ENCODE measurements around the gene TBC1D22A. TPM values are rescaled to one million over a fixed set of nuclear protein-coding genes. Genes with fewer than 3 reads are reported as not detected.

TBC1D22A gene
- total and polyA plus RNA-seq, 2 experiments from 2014 or later = 16.6 to 18.5 TPM

DNA sequence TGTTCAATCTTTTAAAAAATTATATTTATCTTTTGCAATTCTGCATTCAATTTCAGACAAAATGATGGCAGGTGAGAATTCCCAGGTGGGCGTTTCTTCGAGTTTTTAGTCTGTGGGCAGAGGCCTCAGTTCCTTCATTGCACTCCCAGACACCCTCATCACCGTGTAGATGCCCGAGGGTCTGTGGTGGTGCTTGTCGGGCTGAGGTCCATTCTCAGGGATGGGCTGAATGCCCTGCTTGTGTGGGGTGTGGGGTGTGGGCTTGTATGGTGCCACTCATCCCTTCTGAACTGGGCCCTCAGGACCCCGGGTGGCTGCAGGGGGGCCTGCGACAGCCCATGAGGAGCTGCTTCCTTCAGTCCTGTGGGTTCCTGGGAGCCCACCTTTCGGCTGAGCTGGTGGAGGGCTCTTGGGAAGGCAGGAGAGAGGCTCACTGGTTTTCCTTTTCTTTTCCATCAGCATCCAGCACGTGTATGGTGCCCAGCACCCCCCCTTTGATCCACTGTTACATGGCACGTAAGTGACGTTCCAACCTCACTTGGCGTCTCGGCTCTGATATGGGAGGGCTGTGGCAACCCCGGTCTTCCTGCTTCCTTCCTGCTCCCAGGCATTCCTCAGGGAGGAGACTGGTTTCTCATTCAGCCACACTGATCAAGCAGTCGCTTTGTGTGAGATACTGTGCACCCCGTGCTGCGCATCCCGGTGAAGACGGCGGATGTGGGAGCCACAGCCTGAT, 29.8 kb downstream of the TBC1D22A start:
- Histone ChIP-seq H3K36me3 (no peaks in the 10 kb centered on the region), H3K27ac (no peak overlapping the region), H3K9me3 (ENCODE audit: low read depth) (no peaks in the 10 kb centered on the region), H3K27me3 (no peaks in the 10 kb centered on the region), H3K4me1 (ENCODE audit: low read depth) (peaks cover 12% of the 10 kb centered on the region), H3K4me3 (no peak overlapping the region)
- TF ChIP-seq CTCF (IDR thresholded peaks at IDR 0.05; ENCODE audit: low read depth, low read length) = no peak
- DNase-seq (ENCODE audit: low read depth in 1 of 2, low spot score in 1 of 2) = no peak

DNA sequence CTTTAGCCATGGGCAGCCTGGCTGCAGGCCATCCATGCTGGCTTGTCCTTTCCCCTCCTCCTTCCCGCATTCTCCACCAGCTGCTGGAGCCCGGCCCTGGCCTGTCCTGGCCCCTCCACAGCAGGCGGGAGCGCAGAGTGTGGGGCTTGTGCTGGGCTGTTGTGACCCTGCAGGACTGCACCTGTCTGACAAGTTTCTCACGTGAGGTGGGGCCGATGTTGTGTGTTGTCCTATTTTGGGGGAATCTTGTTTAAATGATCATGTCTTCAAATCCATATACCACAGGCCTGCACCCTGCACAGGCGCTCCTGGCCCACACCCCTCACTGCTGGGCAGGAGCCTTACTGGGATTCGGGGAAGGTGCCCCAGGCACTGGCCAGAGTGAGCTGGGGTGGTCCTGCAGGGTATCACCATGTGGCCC, 30.4 kb downstream of the TBC1D22A start:
- no peak for TF ChIP-seq CTCF (IDR thresholded peaks at IDR 0.05; ENCODE audit: low read depth, low read length)
- DNase-seq (ENCODE audit: low read depth in 1 of 2, low spot score in 1 of 2) = no peak

GRCh38 chr22:46793497-46793896, 31.0 kb downstream of the TBC1D22A start:
- Histone ChIP-seq H3K4me3 (no peak overlapping the region), H3K4me1 (ENCODE audit: low read depth) (peaks cover 8% of the 10 kb centered on the region), H3K36me3 (no peaks in the 10 kb centered on the region), H3K27ac (no peak overlapping the region), H3K9me3 (ENCODE audit: low read depth) (no peaks in the 10 kb centered on the region), H3K27me3 (no peaks in the 10 kb centered on the region)
- TF ChIP-seq CTCF (IDR thresholded peaks at IDR 0.05; ENCODE audit: low read depth, low read length) = no peak
- DNase-seq (ENCODE audit: low read depth in 1 of 2, low spot score in 1 of 2) = no peak

More for the DNA sequence above, 30.4 kb downstream of the TBC1D22A start:
- H3K9me3 ChIP-seq (ENCODE audit: low read depth) = no peaks in the 10 kb centered on the region
- H3K36me3 ChIP-seq = no peaks in the 10 kb centered on the region
- peaks cover 12% of the 10 kb centered on the region for H3K4me1 ChIP-seq (ENCODE audit: low read depth)
- no peak overlapping the region for H3K4me3 ChIP-seq
- H3K27me3 ChIP-seq = no peaks in the 10 kb centered on the region
- no peak overlapping the region for H3K27ac ChIP-seq

DNA sequence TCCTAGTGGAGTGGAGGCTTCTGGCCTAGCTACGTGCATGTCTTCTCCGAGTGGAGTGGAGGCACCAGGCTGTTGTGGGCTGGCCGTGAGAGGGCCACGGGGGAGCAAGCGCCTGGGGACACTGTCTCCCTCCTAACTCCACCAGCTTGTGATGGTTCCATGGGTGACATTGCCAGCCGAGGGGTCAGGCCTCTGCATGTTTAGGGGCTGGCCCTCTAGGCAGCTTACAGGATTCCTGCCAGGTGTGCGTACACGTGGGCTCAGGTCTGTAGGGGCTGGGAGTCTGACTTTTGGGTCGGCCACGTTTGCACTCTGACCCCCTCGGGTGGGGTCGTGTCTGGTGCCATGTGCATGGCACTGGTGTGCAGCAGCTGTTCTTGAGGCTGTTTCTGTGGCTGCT, 31.6 kb downstream of the TBC1D22A start:
- DNase-seq (ENCODE audit: low read depth in 1 of 2, low spot score in 1 of 2) = no peak
- no peak overlapping the region for H3K27ac ChIP-seq
- no peak for TF ChIP-seq CTCF (IDR thresholded peaks at IDR 0.05; ENCODE audit: low read depth, low read length)
- H3K4me3 ChIP-seq = no peak overlapping the region
- no peaks in the 10 kb centered on the region for H3K27me3 ChIP-seq
- no peaks in the 10 kb centered on the region for H3K9me3 ChIP-seq (ENCODE audit: low read depth)
- H3K4me1 ChIP-seq (ENCODE audit: low read depth) = peaks cover 2% of the 10 kb centered on the region
- H3K36me3 ChIP-seq = no peaks in the 10 kb centered on the region

DNA sequence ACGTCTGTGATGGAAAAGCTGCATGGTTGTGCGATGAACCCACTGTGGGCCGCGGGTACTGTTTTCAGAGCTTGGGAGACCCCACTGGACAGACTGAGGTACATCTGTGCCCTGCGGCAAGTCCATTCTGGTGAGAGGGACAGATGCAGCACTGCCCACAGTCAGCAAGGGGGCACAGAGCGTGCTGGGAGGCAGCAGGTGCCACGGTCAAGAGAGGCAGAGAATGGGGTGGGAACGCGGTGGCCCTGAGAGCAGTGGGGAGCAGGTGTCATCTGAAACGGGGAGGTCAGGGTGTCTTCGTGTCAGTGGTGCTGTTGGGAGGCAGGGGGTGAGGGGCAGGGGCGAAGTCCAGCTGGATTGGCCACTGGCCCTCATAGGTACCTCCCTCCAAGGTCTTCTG, 32.0 kb downstream of the TBC1D22A start:
- Histone ChIP-seq H3K36me3 (no peaks in the 10 kb centered on the region), H3K27me3 (no peaks in the 10 kb centered on the region), H3K27ac (no peak overlapping the region), H3K9me3 (ENCODE audit: low read depth) (no peaks in the 10 kb centered on the region), H3K4me3 (no peak overlapping the region), H3K4me1 (ENCODE audit: low read depth) (no peaks in the 10 kb centered on the region)
- no peak for TF ChIP-seq CTCF (IDR thresholded peaks at IDR 0.05; ENCODE audit: low read depth, low read length)
- DNase-seq (ENCODE audit: low read depth in 1 of 2, low spot score in 1 of 2) = no peak

Data from cardiac muscle cell (in vitro differentiated cells and primary cell).